Panc1 (cell line): Measurements from ENCODE around the gene REELD1. TPM values are rescaled to one million over a fixed set of nuclear protein-coding genes. Genes with fewer than 3 reads are reported as not detected.

Experiments used
- ATAC-seq: fragments of 200-7000 bp; cut with Tn5 transposase; 2 replicates; pipeline ENCODE4 v1.9.1; 2020; ENCODE audit warnings: mild to moderate bottlenecking, moderate library complexity
- BruUV-seq: library from RNA; stranded (reverse); fragments of 400-500 nt; replicated peaks from 2 replicates; lab custom pipeline; 2021; lab: Mats Ljungman, UMichigan
- CTCF ChIA-PET: fragments of 300-600 bp; sonication (Branson Sonifier 250); formaldehyde crosslinking; loops from one replicate; lab custom pipeline; 2022; ENCODE audit warnings: antibody characterized with exemption; lab: Charles Lee
- POLR2A ChIA-PET: fragments of 300-600 bp; sonication (Branson Sonifier 250); formaldehyde crosslinking; loops from one replicate; lab custom pipeline; 2022; ENCODE audit warnings: antibody characterized with exemption; lab: Charles Lee
- DNase-seq: peaks from one replicate; pipeline ENCODE4 v3.0.0-alpha.2; 2010; ENCODE audit warnings: low read depth, low spot score
- H3K27ac ChIP-seq: 2 replicates; pipeline ENCODE4 v1.5.1; 2011; ENCODE audit warnings: mild to moderate bottlenecking, low read length, inconsistent platforms
- H3K27me3 ChIP-seq: fragments of 200-500 bp; sonication (Bioruptor generic); 2 replicates; pipeline ENCODE4 v1.6.0; 2014; ENCODE audit warnings: low read length, inconsistent platforms; ENCODE audit not compliant: control insufficient read depth, insufficient read depth
- H3K36me3 ChIP-seq: fragments of 200-500 bp; sonication (Bioruptor generic); 2 replicates; pipeline ENCODE4 v1.5.1; 2014; ENCODE audit warnings: inconsistent platforms, mild to moderate bottlenecking, low read length, moderate library complexity; ENCODE audit not compliant: control insufficient read depth, insufficient read depth
- H3K4me1 ChIP-seq: 2 replicates; pipeline ENCODE4 v1.5.1; 2011; ENCODE audit warnings: inconsistent platforms, mild to moderate bottlenecking, low read length, moderate library complexity; ENCODE audit not compliant: control insufficient read depth, insufficient read depth
- H3K4me3 ChIP-seq, 2 experiments: 2 replicates each; pipeline ENCODE4 v1.5.1; 2011 to 2012; ENCODE audit warnings: low read depth in 2 of 2, low read length in 2 of 2, mild to moderate bottlenecking in 2 of 2, inconsistent platforms in 1 of 2, moderate library complexity in 1 of 2
- H3K9me3 ChIP-seq: fragments of 200-500 bp; sonication (Bioruptor generic); 2 replicates; pipeline ENCODE4 v1.5.1; 2014; ENCODE audit warnings: low read depth, mild to moderate bottlenecking, inconsistent platforms, low read length, moderate library complexity; ENCODE audit not compliant: control insufficient read depth, insufficient read depth
- POLR2AphosphoS5 ChIP-seq: IDR thresholded peaks from 2 replicates; pipeline ENCODE4 v1.6.1; 2012; ENCODE audit warnings: mild to moderate bottlenecking, low read depth, low read length, moderate library complexity
- SIN3A ChIP-seq: IDR thresholded peaks from 2 replicates; pipeline ENCODE4 v1.6.1; 2012; ENCODE audit warnings: low read depth, mild to moderate bottlenecking, low read length, moderate library complexity, borderline replicate concordance; ENCODE audit not compliant: insufficient read depth
- TCF7L2 ChIP-seq: IDR thresholded peaks from 2 replicates; pipeline ENCODE4 v1.6.1; 2011; ENCODE audit warnings: mild to moderate bottlenecking, low read depth, low read length, inconsistent platforms
- in situ Hi-C: cut with HindIII; loops from 2 replicates; pipeline ENCODE4 v1.10.0; 2016; ENCODE audit warnings: low sequenced_read_pairs, low pct_unique_long_range_greater_than_20kb
- intact Hi-C: fragments of 100-400 bp; cut with micrococcal nuclease; formaldehyde crosslinking; loops from one replicate; pipeline ENCODE4 v1.10.0; 2022; ENCODE audit not compliant: unreplicated experiment
- total RNA-seq: library from RNA; stranded (reverse); gene quantifications from one replicate; pipeline ENCODE4 v1.2.1, GENCODE V29; 2021; ENCODE audit not compliant: unreplicated experiment
- TF ChIP-seq, protein P1 (sequence below), 2 experiments: IDR thresholded peaks; 2 replicates each; pipeline ENCODE4 v1.6.1; 2011 to 2012; ENCODE audit warnings: low read depth in 2 of 2, control low read depth in 1 of 2, low read length in 1 of 2, mild to moderate bottlenecking in 1 of 2, moderate library complexity in 1 of 2; ENCODE audit not compliant: insufficient read depth in 1 of 2
- TF ChIP-seq, protein P2 (sequence below): fragments of 450-650 bp; IDR thresholded peaks from 2 replicates; pipeline ENCODE4 v1.5.1; 2017; ENCODE audit warnings: mild to moderate bottlenecking

REELD1 gene
- total RNA-seq, 1 experiment from 2014 or later: not detected

- TF ChIP-seq, protein P1, sequence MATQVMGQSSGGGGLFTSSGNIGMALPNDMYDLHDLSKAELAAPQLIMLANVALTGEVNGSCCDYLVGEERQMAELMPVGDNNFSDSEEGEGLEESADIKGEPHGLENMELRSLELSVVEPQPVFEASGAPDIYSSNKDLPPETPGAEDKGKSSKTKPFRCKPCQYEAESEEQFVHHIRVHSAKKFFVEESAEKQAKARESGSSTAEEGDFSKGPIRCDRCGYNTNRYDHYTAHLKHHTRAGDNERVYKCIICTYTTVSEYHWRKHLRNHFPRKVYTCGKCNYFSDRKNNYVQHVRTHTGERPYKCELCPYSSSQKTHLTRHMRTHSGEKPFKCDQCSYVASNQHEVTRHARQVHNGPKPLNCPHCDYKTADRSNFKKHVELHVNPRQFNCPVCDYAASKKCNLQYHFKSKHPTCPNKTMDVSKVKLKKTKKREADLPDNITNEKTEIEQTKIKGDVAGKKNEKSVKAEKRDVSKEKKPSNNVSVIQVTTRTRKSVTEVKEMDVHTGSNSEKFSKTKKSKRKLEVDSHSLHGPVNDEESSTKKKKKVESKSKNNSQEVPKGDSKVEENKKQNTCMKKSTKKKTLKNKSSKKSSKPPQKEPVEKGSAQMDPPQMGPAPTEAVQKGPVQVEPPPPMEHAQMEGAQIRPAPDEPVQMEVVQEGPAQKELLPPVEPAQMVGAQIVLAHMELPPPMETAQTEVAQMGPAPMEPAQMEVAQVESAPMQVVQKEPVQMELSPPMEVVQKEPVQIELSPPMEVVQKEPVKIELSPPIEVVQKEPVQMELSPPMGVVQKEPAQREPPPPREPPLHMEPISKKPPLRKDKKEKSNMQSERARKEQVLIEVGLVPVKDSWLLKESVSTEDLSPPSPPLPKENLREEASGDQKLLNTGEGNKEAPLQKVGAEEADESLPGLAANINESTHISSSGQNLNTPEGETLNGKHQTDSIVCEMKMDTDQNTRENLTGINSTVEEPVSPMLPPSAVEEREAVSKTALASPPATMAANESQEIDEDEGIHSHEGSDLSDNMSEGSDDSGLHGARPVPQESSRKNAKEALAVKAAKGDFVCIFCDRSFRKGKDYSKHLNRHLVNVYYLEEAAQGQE (IDR thresholded peaks at IDR 0.05; ENCODE audit: insufficient read depth in 1 of 2, low read depth in 2 of 2, low read length in 1 of 2): no peak
- TF ChIP-seq, protein P2, sequence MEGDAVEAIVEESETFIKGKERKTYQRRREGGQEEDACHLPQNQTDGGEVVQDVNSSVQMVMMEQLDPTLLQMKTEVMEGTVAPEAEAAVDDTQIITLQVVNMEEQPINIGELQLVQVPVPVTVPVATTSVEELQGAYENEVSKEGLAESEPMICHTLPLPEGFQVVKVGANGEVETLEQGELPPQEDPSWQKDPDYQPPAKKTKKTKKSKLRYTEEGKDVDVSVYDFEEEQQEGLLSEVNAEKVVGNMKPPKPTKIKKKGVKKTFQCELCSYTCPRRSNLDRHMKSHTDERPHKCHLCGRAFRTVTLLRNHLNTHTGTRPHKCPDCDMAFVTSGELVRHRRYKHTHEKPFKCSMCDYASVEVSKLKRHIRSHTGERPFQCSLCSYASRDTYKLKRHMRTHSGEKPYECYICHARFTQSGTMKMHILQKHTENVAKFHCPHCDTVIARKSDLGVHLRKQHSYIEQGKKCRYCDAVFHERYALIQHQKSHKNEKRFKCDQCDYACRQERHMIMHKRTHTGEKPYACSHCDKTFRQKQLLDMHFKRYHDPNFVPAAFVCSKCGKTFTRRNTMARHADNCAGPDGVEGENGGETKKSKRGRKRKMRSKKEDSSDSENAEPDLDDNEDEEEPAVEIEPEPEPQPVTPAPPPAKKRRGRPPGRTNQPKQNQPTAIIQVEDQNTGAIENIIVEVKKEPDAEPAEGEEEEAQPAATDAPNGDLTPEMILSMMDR: no peak
- no peak for TF ChIP-seq POLR2AphosphoS5
- TF ChIP-seq SIN3A: no peak
- TF ChIP-seq TCF7L2: no peak
- in situ Hi-C loops: no loop called here
- Histone ChIP-seq H3K4me3 (no peak overlapping the region), H3K36me3 (peaks cover 4% of the 10 kb centered on the region; the same call in 1 of the 2 replicates), H3K27ac (no peak overlapping the region), H3K9me3 (no peaks in the 10 kb centered on the region), H3K27me3 (no peaks in the 10 kb centered on the region), H3K4me1 (no peaks in the 10 kb centered on the region)
- no peak for ATAC-seq
- no peak for DNase-seq
- ChIA-PET POLR2A (no interaction called here), CTCF (no interaction called here)
- intact Hi-C loops: no loop called here
- BruUV-seq: no TSS peak
Observed at GRCh38 chr4:146183209-146183608, 31.1 kb upstream of the REELD1 start.

- TF ChIP-seq TCF7L2: no peak
- no peak for TF ChIP-seq SIN3A
- TF ChIP-seq POLR2AphosphoS5: no peak
- TF ChIP-seq, protein P1 (IDR thresholded peaks at IDR 0.05; ENCODE audit: insufficient read depth in 1 of 2, low read depth in 2 of 2, low read length in 1 of 2): no peak
- TF ChIP-seq, protein P2: no peak
- CTCF ChIA-PET: no interaction called here
- no peak for ATAC-seq
- no peaks in the 10 kb centered on the region for H3K4me1 ChIP-seq
- BruUV-seq: no TSS peak
- H3K27ac ChIP-seq: no peak overlapping the region
- no peak overlapping the region for H3K4me3 ChIP-seq
- no peaks in the 10 kb centered on the region for H3K27me3 ChIP-seq
- H3K9me3 ChIP-seq: no peaks in the 10 kb centered on the region
- intact Hi-C loops: no loop called here
- POLR2A ChIA-PET: no interaction called here
- in situ Hi-C loops: no loop called here
- no peak for DNase-seq
- H3K36me3 ChIP-seq: peaks cover 4% of the 10 kb centered on the region; the same call in 1 of the 2 replicates
Observed at GRCh38 chr4:146186041-146186440, 28.3 kb upstream of the REELD1 start.
